PC-3 (cell line): Measurements from ENCODE around the gene C3orf18. TPM values are rescaled to one million over a fixed set of nuclear protein-coding genes. Genes with fewer than 3 reads are reported as not detected.

ENCODE experiments used
- ATAC-seq: fragments of 200-7000 bp; cut with Tn5 transposase; 2 replicates; pipeline ENCODE4 v1.9.1; 2020; ENCODE audit warnings: mild to moderate bottlenecking, moderate library complexity
- BruUV-seq: library from RNA; stranded (reverse); fragments of 400-500 nt; replicated peaks from 2 replicates; lab custom pipeline; 2021; lab: Mats Ljungman, UMichigan
- CTCF ChIA-PET: fragments of 300-600 bp; sonication (Branson Sonifier 250); formaldehyde crosslinking; loops from one replicate; lab custom pipeline; 2022; ENCODE audit warnings: antibody characterized with exemption; lab: Charles Lee
- POLR2A ChIA-PET: fragments of 300-600 bp; sonication (Branson Sonifier 250); formaldehyde crosslinking; loops from one replicate; lab custom pipeline; 2022; ENCODE audit warnings: antibody characterized with exemption; ENCODE audit not compliant: unreplicated experiment; lab: Charles Lee
- DNase-seq: peaks from one replicate; pipeline ENCODE4 v3.0.0-alpha.2; 2015
- H2AFZ ChIP-seq: fragments of 300-600 bp; sonication (generic); 2 replicates; pipeline ENCODE4 v1.6.0; 2016; ENCODE audit warnings: antibody characterized with exemption, low read length
- H3F3A ChIP-seq: fragments of 300-600 bp; sonication (generic); one replicate; pipeline ENCODE4 v1.6.0; 2017; ENCODE audit warnings: antibody characterized with exemption, low read length, control low read depth, mild to moderate bottlenecking; ENCODE audit not compliant: unreplicated experiment
- H3K27ac ChIP-seq: fragments of 300-600 bp; sonication (generic); 2 replicates; pipeline ENCODE4 v1.5.1; 2016; ENCODE audit warnings: mild to moderate bottlenecking, low read length
- H3K27me3 ChIP-seq: fragments of 300-600 bp; sonication (generic); 2 replicates; pipeline ENCODE4 v1.6.1; 2016; ENCODE audit warnings: low read length, mixed read lengths
- H3K36me3 ChIP-seq: fragments of 300-600 bp; sonication (generic); 2 replicates; pipeline ENCODE4 v1.6.1; 2016; ENCODE audit warnings: low read depth, mixed run types, low read length, mixed read lengths
- H3K4me1 ChIP-seq: fragments of 300-600 bp; sonication (generic); 2 replicates; pipeline ENCODE4 v1.5.1; 2016; ENCODE audit warnings: low read length; ENCODE audit not compliant: insufficient read depth
- H3K4me2 ChIP-seq: fragments of 300-600 bp; sonication (generic); 2 replicates; pipeline ENCODE4 v1.6.0; 2016; ENCODE audit warnings: low read length
- H3K4me3 ChIP-seq: fragments of 300-600 bp; sonication (generic); 2 replicates; pipeline ENCODE4 v1.5.1; 2016; ENCODE audit warnings: mild to moderate bottlenecking, low read length, mixed read lengths
- H3K79me2 ChIP-seq: fragments of 300-600 bp; sonication (generic); 2 replicates; pipeline ENCODE4 v1.6.1; 2017; ENCODE audit warnings: low read length, mixed read lengths
- H3K9ac ChIP-seq: fragments of 300-600 bp; sonication (generic); 2 replicates; pipeline ENCODE4 v1.6.0; 2016; ENCODE audit warnings: mild to moderate bottlenecking, low read length
- H3K9me2 ChIP-seq: fragments of 300-600 bp; sonication (generic); replicated peaks from 2 replicates; pipeline ENCODE4 v1.6.1; 2016; ENCODE audit warnings: mixed run types, low read length, mixed read lengths
- H3K9me3 ChIP-seq: fragments of 300-600 bp; sonication (generic); 2 replicates; pipeline ENCODE4 v1.6.1; 2016; ENCODE audit warnings: low read length, mixed read lengths
- H4K20me1 ChIP-seq: fragments of 300-600 bp; sonication (generic); 2 replicates; pipeline ENCODE4 v1.6.1; 2016; ENCODE audit warnings: low read length, mixed read lengths
- CTCF ChIP-seq: fragments of 300-600 bp; sonication (generic); conservative IDR thresholded peaks from 2 replicates; pipeline ENCODE4 v1.5.1; 2017; ENCODE audit warnings: antibody characterized with exemption, low read depth, mild to moderate bottlenecking, low read length
- EZH2 ChIP-seq: fragments of 300-600 bp; sonication (generic); IDR thresholded peaks from one replicate; pipeline ENCODE4 v1.6.1; 2017; ENCODE audit warnings: antibody characterized with exemption, mild to moderate bottlenecking, low read length; ENCODE audit not compliant: unreplicated experiment
- EZH2phosphoT487 ChIP-seq: fragments of 300-600 bp; sonication (generic); IDR thresholded peaks from 2 replicates; pipeline ENCODE4 v1.6.1; 2018; ENCODE audit warnings: mild to moderate bottlenecking, antibody characterized with exemption, low read length, borderline replicate concordance
- intact Hi-C: fragments of 100-400 bp; cut with micrococcal nuclease; formaldehyde crosslinking; loops from 2 replicates; pipeline ENCODE4 v1.9.0; 2023
- total RNA-seq: library from RNA; depleted of rRNA; stranded (reverse); fragments of >200 nt; gene quantifications from 2 replicates; pipeline ENCODE4 v1.2.3, GENCODE V29; 2014

The C3orf18 gene
- total RNA-seq, 1 experiment from 2014 or later = 31.2 TPM

GRCh38 chr3:50616003-50616769 lies 48.6 kb upstream of the C3orf18 start:
- H3K4me3 ChIP-seq = peak overlapping the region; percentile 78
- no peaks in the 10 kb centered on the region for H3K27me3 ChIP-seq
- peak overlapping the region; percentile 99 for H2AFZ ChIP-seq
- 0 out of 2 replicates have a peak overlapping the region, but pooled peaks have one; percentile 4 for H3K27ac ChIP-seq
- peak; percentile 91 for DNase-seq
- CTCF ChIA-PET = interaction anchor here (0.5 to 1.7 kb wide), 10 partner anchors 11 to 1024 kb away, joined by 3 to 40 read pairs (median 6); partner anchors contain the start of gene DOCK3
- peaks cover 41% of the 10 kb centered on the region for H3K79me2 ChIP-seq
- TF ChIP-seq CTCF (peak; percentile 98), EZH2phosphoT487 (no peak)
- H3F3A ChIP-seq = peaks cover 4% of the 10 kb centered on the region
- POLR2A ChIA-PET = interaction anchor here (0.5 to 0.6 kb wide), 2 partner anchors 27 to 769 kb away, joined by 5 to 6 read pairs; partner anchors contain the start of gene MANF
- BruUV-seq = TSS peak; percentile 64
- peak overlapping the region; percentile 97 for H3K4me2 ChIP-seq
- no peaks in the 10 kb centered on the region for H3K36me3 ChIP-seq
- H3K9ac ChIP-seq = no peak overlapping the region
- H4K20me1 ChIP-seq = no peaks in the 10 kb centered on the region
- peak; percentile 30 for ATAC-seq
- peaks cover 50% of the 10 kb centered on the region for H3K4me1 ChIP-seq
- H3K9me2 ChIP-seq = no peaks in the 10 kb centered on the region
- no peaks in the 10 kb centered on the region for H3K9me3 ChIP-seq
- intact Hi-C loops = loop anchor here (1.0 to 5.0 kb wide), 8 partner anchors 36 to 769 kb away; partner anchors contain the start of genes DOCK3 and MANF

GRCh38 chr3:50615190-50615589 lies 47.6 kb upstream of the C3orf18 start:
- H3K4me1 ChIP-seq = peaks cover 48% of the 10 kb centered on the region
- H3K36me3 ChIP-seq = no peaks in the 10 kb centered on the region
- H3K27ac ChIP-seq = no peak overlapping the region
- peaks cover 31% of the 10 kb centered on the region for H3K79me2 ChIP-seq
- H3F3A ChIP-seq = peaks cover 4% of the 10 kb centered on the region
- ATAC-seq (no peak), DNase-seq (no peak)
- intact Hi-C loops = loop anchor here (2.0 to 5.0 kb wide), 2 partner anchors 57 to 178 kb away; partner anchors contain the start of gene DOCK3
- no peaks in the 10 kb centered on the region for H3K9me2 ChIP-seq
- ChIA-PET POLR2A (no interaction called here), CTCF (no interaction called here)
- H3K4me2 ChIP-seq = no peak overlapping the region
- H2AFZ ChIP-seq = no peak overlapping the region
- no peaks in the 10 kb centered on the region for H3K27me3 ChIP-seq
- no TSS peak for BruUV-seq
- H4K20me1 ChIP-seq = no peaks in the 10 kb centered on the region
- no peak overlapping the region for H3K9ac ChIP-seq
- TF ChIP-seq EZH2 (no peak), CTCF (no peak), EZH2phosphoT487 (no peak)
- no peaks in the 10 kb centered on the region for H3K9me3 ChIP-seq
- no peak overlapping the region for H3K4me3 ChIP-seq
